ENCODE results near the gene SNX32. TPM values are rescaled to one million over a fixed set of nuclear protein-coding genes. Genes with fewer than 3 reads are reported as not detected.

The SNX32 gene
- total and polyA plus RNA-seq, 7 experiments from 2014 or later = 0.38 to 2.0 (median 0.92) TPM

DNA sequence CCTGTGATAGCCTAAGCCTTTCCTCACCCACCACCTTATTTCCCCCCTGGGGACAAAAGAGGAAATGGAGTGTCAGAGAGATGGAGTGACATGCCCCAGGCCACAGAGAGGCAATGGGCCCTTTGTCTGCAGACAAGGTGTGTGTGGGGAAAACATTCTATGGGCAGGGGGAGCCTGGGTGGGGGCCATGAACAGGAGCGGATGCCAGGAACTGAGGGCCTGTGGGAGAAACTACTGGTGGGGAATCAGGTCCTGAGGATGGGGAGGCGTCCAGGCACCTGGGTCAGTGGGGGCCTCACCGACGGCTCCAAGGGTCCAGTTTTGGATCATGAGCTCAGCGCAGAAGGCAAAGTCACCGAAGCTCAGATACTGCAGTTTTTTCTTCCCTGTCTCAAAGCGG is 51.5 kb downstream of the SNX32 start:
- peaks cover 0 to 27% (median 0%) of the 10 kb centered on the region in 3 experiments for H3K36me3 ChIP-seq (ENCODE audit: control insufficient read depth in 2 of 3, insufficient read depth in 3 of 3, low read length in 3 of 3)
- Mint-ChIP-seq H3K9me3 (peaks cover 0 to 3% (median 0%) of the 10 kb centered on the region in 11 donors), H3K27me3 (no peaks in the 10 kb centered on the region), H3K27ac (peak overlapping the region in 6 of 9 donors; percentile 49 to 93 (median 82)), H3K4me3 (peak overlapping the region in 1 of 10 donors; percentile 53), H3K36me3 (peaks cover 0 to 11% (median 3%) of the 10 kb centered on the region in 5 donors), H3K4me1 (peaks cover 32 to 65% (median 44%) of the 10 kb centered on the region in 7 donors)
- H3K27me3 ChIP-seq (ENCODE audit: control insufficient read depth in 2 of 2, insufficient read depth in 2 of 2, low read length in 2 of 2) = no peaks in the 10 kb centered on the region
- CTCF ChIA-PET = interaction anchor here (0.6 to 9.0 kb wide), 25 partner anchors 10 to 177 kb away, joined by 3 to 159 read pairs (median 6); partner anchors contain the start of genes AP5B1, CFL1, KAT5 and MUS81
- H3K27ac ChIP-seq (ENCODE audit: low read depth, low read length) = peak overlapping the region; percentile 9
- no peaks in the 10 kb centered on the region for H3K9me3 ChIP-seq (ENCODE audit: control insufficient read depth in 2 of 3, low read length in 3 of 3)
- POLR2A ChIA-PET = interaction anchor here (0.6 to 12.3 kb wide), 14 partner anchors 11 to 191 kb away, joined by 3 to 316 read pairs (median 4); partner anchors contain the start of genes BANF1, C11orf68, CFL1 and EIF1AD
- H3K4me1 ChIP-seq (ENCODE audit: control insufficient read depth in 2 of 2, insufficient read depth in 2 of 2, low read length in 2 of 2) = peaks cover 32 to 39% of the 10 kb centered on the region in 2 donors
- intact Hi-C loops (cut with micrococcal nuclease) = no loop called here
- ATAC-seq = no peak
- no peak overlapping the region for H3K4me3 ChIP-seq (ENCODE audit: low read length)
- DNase-seq = no peak

DNA sequence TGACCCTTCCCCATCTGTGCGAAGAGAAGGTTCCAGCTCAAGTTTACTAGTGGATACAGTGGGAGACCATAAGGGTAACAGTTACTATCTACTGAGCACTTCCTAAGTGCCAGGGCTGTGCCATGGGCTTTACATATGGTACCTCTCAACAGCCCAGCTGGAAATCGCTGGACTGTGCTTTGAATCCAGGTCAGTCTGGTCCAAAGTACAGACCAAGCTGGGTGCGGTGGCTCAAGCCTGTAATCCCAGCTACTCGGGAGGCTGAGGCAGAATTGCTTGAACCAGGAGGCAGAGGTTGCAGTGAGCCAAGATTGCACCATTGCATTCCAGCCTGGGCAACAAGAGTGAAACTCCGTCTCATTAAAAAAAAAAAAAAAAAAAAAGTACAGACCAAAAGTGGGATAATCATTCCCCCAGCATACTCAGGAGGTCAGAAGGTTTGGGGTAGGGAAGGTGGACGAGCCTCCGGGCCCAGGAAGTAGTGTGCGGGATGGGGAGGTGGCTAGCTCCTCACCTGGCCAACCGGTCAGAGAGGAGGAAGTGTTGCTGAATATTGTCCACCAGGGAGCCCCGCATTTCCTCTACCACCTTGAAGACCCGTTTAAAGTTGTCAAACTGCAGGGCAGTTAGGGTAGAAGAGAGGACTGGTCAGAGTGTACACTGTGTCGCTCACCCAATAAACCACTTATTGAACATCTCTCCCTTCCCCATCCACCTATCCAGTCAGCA is 52.2 kb downstream of the SNX32 start:
- peaks cover 35 to 59% (median 42%) of the 10 kb centered on the region in 7 donors for H3K4me1 Mint-ChIP-seq
- peaks cover 26 to 33% of the 10 kb centered on the region in 2 donors for H3K4me1 ChIP-seq (ENCODE audit: control insufficient read depth in 2 of 2, insufficient read depth in 2 of 2, low read length in 2 of 2)
- H3K27me3 ChIP-seq (ENCODE audit: control insufficient read depth in 2 of 2, insufficient read depth in 2 of 2, low read length in 2 of 2) = no peaks in the 10 kb centered on the region
- peaks cover 0 to 11% (median 3%) of the 10 kb centered on the region in 5 donors for H3K36me3 Mint-ChIP-seq
- H3K36me3 ChIP-seq (ENCODE audit: control insufficient read depth in 2 of 3, insufficient read depth in 3 of 3, low read length in 3 of 3) = peaks cover 0 to 27% (median 0%) of the 10 kb centered on the region in 3 experiments
- H3K4me3 ChIP-seq (ENCODE audit: low read length) = no peak overlapping the region
- CTCF ChIA-PET = interaction anchor here (0.8 to 9.0 kb wide), 16 partner anchors 9 to 178 kb away, joined by 3 to 159 read pairs (median 8); partner anchors contain the start of genes CFL1, MUS81 and SNX32
- peaks cover 0 to 3% (median 0%) of the 10 kb centered on the region in 11 donors for H3K9me3 Mint-ChIP-seq
- intact Hi-C loops (cut with micrococcal nuclease) = no loop called here
- peak overlapping the region in 6 of 10 donors; percentile 88 to 97 (median 92) for H3K4me3 Mint-ChIP-seq
- no peak for ATAC-seq
- H3K27ac Mint-ChIP-seq = peak overlapping the region in 8 of 9 donors; percentile 9 to 99 (median 74)
- no peak overlapping the region for H3K27ac ChIP-seq (ENCODE audit: low read depth, low read length)
- no peaks in the 10 kb centered on the region for H3K27me3 Mint-ChIP-seq
- H3K9me3 ChIP-seq (ENCODE audit: control insufficient read depth in 2 of 3, low read length in 3 of 3) = no peaks in the 10 kb centered on the region
- peak in 1 of 9 donors; percentile 5 for DNase-seq
- POLR2A ChIA-PET = interaction anchor here (0.6 to 12.3 kb wide), 13 partner anchors 12 to 190 kb away, joined by 3 to 316 read pairs (median 4); partner anchors contain the start of genes BANF1, CFL1, DRAP1 and EIF1AD

- H3K36me3 ChIP-seq (ENCODE audit: control insufficient read depth in 2 of 3, insufficient read depth in 3 of 3, low read length in 3 of 3) = peaks cover 0 to 24% (median 0%) of the 10 kb centered on the region in 3 experiments
- peaks cover 0 to 11% (median 3%) of the 10 kb centered on the region in 5 donors for H3K36me3 Mint-ChIP-seq
- H3K4me1 Mint-ChIP-seq = peaks cover 38 to 58% (median 44%) of the 10 kb centered on the region in 7 donors
- no peak for ATAC-seq
- DNase-seq = peak in 1 of 9 donors; percentile 8
- H3K27ac ChIP-seq (ENCODE audit: low read depth, low read length) = peak overlapping the region; percentile 92
- intact Hi-C loops (cut with micrococcal nuclease) = no loop called here
- CTCF ChIA-PET = interaction anchor here (0.6 to 9.0 kb wide), 17 partner anchors 8 to 175 kb away, joined by 3 to 159 read pairs (median 5); partner anchors contain the start of genes C11orf68, CFL1, KAT5 and MUS81
- peak overlapping the region; percentile 93 to 99 (median 97) for H3K27ac Mint-ChIP-seq
- peaks cover 0 to 3% (median 0%) of the 10 kb centered on the region in 11 donors for H3K9me3 Mint-ChIP-seq
- peak overlapping the region; percentile 88 to 97 (median 93) for H3K4me3 Mint-ChIP-seq
- H3K4me1 ChIP-seq (ENCODE audit: control insufficient read depth in 2 of 2, insufficient read depth in 2 of 2, low read length in 2 of 2) = peaks cover 24 to 34% of the 10 kb centered on the region in 2 donors
- no peaks in the 10 kb centered on the region for H3K27me3 Mint-ChIP-seq
- H3K27me3 ChIP-seq (ENCODE audit: control insufficient read depth in 2 of 2, insufficient read depth in 2 of 2, low read length in 2 of 2) = no peaks in the 10 kb centered on the region
- POLR2A ChIA-PET = interaction anchor here (0.7 to 12.3 kb wide), 16 partner anchors 7 to 389 kb away, joined by 3 to 316 read pairs (median 9); partner anchors contain the start of genes BANF1, C11orf68, CFL1 and CTSW
- no peak overlapping the region for H3K4me3 ChIP-seq (ENCODE audit: low read length)
- H3K9me3 ChIP-seq (ENCODE audit: control insufficient read depth in 2 of 3, low read length in 3 of 3) = no peaks in the 10 kb centered on the region
Observed at GRCh38 chr11:65886826-65887722, 53.3 kb downstream of the SNX32 start.

DNA sequence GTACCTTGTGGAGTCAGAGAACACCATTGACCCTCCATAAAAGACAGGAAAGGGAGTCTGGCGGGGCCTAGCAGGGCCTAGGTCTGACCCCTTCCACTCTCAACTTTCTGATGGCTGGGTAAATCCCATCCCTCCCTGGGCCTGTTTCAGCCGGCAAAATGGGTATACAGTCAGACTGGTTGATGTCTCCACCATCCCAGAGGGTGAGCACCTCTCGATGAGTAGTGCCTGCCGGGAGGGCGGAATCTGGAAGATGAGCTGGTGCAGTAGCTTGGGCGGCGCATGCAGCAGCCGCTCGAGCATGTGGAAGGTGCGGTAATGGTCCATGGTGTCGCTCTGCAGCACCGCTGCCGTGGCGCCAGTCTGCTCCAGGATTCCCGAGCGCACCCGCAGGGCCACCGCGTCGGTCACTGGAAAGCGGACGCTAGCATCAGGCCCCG is 54.0 kb downstream of the SNX32 start:
- Histone ChIP-seq H3K9me3 (ENCODE audit: control insufficient read depth in 2 of 3, low read length in 3 of 3) (no peaks in the 10 kb centered on the region), H3K36me3 (ENCODE audit: control insufficient read depth in 2 of 3, insufficient read depth in 3 of 3, low read length in 3 of 3) (peaks cover 0 to 17% (median 0%) of the 10 kb centered on the region in 3 experiments), H3K27me3 (ENCODE audit: control insufficient read depth in 2 of 2, insufficient read depth in 2 of 2, low read length in 2 of 2) (no peaks in the 10 kb centered on the region), H3K27ac (ENCODE audit: low read depth, low read length) (peak overlapping the region; percentile 92), H3K4me3 (ENCODE audit: low read length) (peak overlapping the region; percentile 84), H3K4me1 (ENCODE audit: control insufficient read depth in 2 of 2, insufficient read depth in 2 of 2, low read length in 2 of 2) (peaks cover 31 to 41% of the 10 kb centered on the region in 2 donors)
- Mint-ChIP-seq H3K27me3 (no peaks in the 10 kb centered on the region), H3K27ac (peak overlapping the region; percentile 93 to 99 (median 97)), H3K36me3 (peaks cover 0 to 10% (median 3%) of the 10 kb centered on the region in 5 donors), H3K4me3 (peak overlapping the region; percentile 88 to 97 (median 93)), H3K9me3 (peaks cover 0 to 3% (median 0%) of the 10 kb centered on the region in 11 donors), H3K4me1 (peaks cover 45 to 63% (median 49%) of the 10 kb centered on the region in 7 donors)
- ATAC-seq = no peak
- ChIA-PET POLR2A (interaction anchor here (0.7 to 12.3 kb wide), 22 partner anchors 8 to 389 kb away, joined by 3 to 316 read pairs (median 16); partner anchors contain the start of genes BANF1, C11orf68, CFL1 and CTSW), CTCF (interaction anchor here (0.6 to 9.0 kb wide), 21 partner anchors 7 to 176 kb away, joined by 3 to 159 read pairs (median 5); partner anchors contain the start of genes BANF1, C11orf68, CFL1 and EIF1AD)
- DNase-seq = no peak
- intact Hi-C loops (cut with micrococcal nuclease) = loop anchor here (1.0 to 2.0 kb wide), 11 partner anchors 15 to 175 kb away; partner anchors contain the start of genes EFEMP2 (in 2 of the 2), SART1 (in 2 of the 2), BANF1 (in 1 of the 2) and C11orf68 (in 1 of the 2)

GRCh38 chr11:65888163-65888814 is 54.5 kb downstream of the SNX32 start, which contains the start of gene FIBP:
FIBP (minus strand) TSS chr11:65888471; CDS start chr11:65888418, 53 bp downstream.
- H3K36me3 ChIP-seq (ENCODE audit: control insufficient read depth in 2 of 3, insufficient read depth in 3 of 3, low read length in 3 of 3) = peaks cover 0 to 11% (median 0%) of the 10 kb centered on the region in 3 experiments
- no peaks in the 10 kb centered on the region for H3K27me3 ChIP-seq (ENCODE audit: control insufficient read depth in 2 of 2, insufficient read depth in 2 of 2, low read length in 2 of 2)
- peak; percentile 74 for ATAC-seq
- Mint-ChIP-seq H3K27ac (peak within 1 kb of the TSS; percentile 93 to 99 (median 97)), H3K9me3 (peaks cover 0 to 3% (median 0%) of the 10 kb centered on the region in 11 donors), H3K4me3 (peak within 1 kb of the TSS; percentile 88 to 97 (median 93)), H3K36me3 (peaks cover 0 to 8% (median 3%) of the 10 kb centered on the region in 5 donors), H3K27me3 (no peaks in the 10 kb centered on the region), H3K4me1 (peaks cover 50 to 69% (median 53%) of the 10 kb centered on the region in 7 donors)
- H3K9me3 ChIP-seq (ENCODE audit: control insufficient read depth in 2 of 3, low read length in 3 of 3) = no peaks in the 10 kb centered on the region
- peak within 1 kb of the TSS; percentile 84 for H3K4me3 ChIP-seq (ENCODE audit: low read length)
- peak; percentile 84 to 95 (median 90) for DNase-seq
- intact Hi-C loops (cut with micrococcal nuclease) = loop anchor here (1.0 to 2.0 kb wide), 11 partner anchors 15 to 176 kb away; partner anchors contain the start of genes EFEMP2 (in 2 of the 2), SART1 (in 2 of the 2), BANF1 (in 1 of the 2) and C11orf68 (in 1 of the 2)
- CTCF ChIA-PET = interaction anchor here (0.6 to 9.0 kb wide), 20 partner anchors 9 to 218 kb away, joined by 3 to 159 read pairs (median 4); partner anchors contain the start of genes BANF1, C11orf68, CFL1 and EIF1AD
- H3K4me1 ChIP-seq (ENCODE audit: control insufficient read depth in 2 of 2, insufficient read depth in 2 of 2, low read length in 2 of 2) = peaks cover 37 to 45% of the 10 kb centered on the region in 2 donors
- peak within 1 kb of the TSS; percentile 92 for H3K27ac ChIP-seq (ENCODE audit: low read depth, low read length)
- POLR2A ChIA-PET = interaction anchor here (0.7 to 12.3 kb wide), 22 partner anchors 9 to 390 kb away, joined by 3 to 316 read pairs (median 16); partner anchors contain the start of genes BANF1, C11orf68, CFL1 and CTSW

Measured in naive thymus-derived CD4-positive, alpha-beta T cell (primary cell).